Right kidney (tissue), 1 donor: ENCODE results near the gene AMT.
"Not testable (repeated sequence)": the region's sequence is repeated elsewhere in the genome, so short reads cannot be mapped to it uniquely, and the experiment has no call there.

Source experiments
- DNase-seq: peaks from one replicate; pipeline ENCODE4 v3.0.0-alpha.2; 2016

The AMT gene

DNA sequence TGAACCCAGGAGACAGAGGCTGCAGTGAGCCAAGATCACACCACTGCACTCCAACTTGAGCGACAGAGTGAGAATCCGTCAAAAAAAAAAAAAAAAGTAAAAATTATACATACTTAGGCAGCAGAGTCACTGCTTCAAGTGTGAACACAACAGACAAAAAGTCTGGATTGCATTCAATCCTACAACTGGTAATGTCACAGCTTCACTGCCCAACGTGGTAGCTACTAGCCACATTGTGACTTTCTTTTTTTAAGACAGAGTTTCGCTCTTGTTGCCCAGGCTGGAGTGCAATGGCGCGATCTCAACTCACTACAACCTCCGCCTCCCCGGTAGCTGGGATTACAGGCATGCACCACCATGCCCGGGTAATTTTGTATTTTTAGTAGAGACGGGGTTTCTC, 31.0 kb downstream of the AMT start:
- DNase-seq, result not testable (repeated sequence)

DNA sequence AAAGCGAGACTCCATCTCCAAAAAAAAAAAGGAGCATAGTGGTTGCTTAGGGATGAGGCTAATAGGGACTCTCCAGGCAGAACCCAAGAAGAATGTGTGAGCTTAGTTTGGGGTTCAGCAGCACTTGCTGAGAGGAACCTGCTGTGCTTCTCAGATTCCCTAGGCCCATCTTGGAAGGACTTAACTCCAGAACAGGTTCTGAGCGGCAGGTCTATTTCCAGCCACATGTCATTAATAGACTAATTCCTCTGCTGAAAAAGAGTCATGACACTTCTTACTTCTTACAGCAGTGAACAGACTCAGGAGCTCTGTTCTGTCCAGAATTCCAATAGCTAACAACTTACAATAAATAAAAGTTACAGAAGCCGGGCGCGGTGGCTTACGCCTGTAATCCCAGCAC, 33.0 kb downstream of the AMT start:
- DNase-seq, result no peak

DNA sequence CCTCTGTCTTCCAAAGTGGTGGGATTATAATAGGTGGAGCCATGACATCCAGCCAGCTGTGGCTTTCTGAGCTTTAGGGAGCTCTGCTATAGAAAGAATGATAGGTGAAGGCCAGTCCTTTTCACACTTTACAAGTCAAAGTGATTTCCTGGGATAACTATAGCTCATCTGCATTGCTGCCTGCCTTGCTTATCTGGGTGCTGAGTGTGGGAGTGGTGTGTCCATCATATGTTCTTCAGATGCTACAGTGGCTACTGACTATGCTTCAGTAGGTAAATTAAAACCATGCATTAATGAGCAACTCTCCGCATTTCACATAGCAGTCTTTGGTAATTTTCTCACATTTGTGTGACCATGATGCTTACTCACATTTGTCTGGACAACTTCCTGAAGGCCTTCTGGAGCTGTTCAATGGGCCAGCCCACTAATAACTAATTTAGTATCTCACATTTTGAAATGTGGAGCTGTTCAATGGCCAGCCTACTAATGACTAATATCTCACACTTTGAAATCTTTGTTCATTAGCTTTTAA, 33.9 kb downstream of the AMT start:
- DNase-seq, result no peak

DNA sequence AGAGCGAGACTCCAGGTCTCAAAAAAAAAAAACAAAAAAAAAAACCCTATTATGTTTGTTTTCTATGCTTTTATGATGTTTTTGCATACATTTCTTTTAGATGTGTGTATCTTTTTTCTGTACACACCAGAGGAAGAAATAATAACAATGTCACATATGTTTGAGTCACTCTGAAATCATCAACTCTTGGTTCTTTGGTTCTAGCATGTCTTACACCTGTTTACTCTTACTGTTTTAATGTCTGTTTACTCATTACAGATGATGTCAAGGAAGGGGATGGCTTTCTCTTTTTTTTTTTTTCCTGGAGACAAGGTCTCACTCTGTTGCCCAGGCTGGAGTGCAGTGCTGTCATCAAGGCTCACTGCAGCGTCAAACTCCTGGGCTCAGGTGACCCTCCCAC, 34.6 kb downstream of the AMT start:
- DNase-seq, result no peak

DNA sequence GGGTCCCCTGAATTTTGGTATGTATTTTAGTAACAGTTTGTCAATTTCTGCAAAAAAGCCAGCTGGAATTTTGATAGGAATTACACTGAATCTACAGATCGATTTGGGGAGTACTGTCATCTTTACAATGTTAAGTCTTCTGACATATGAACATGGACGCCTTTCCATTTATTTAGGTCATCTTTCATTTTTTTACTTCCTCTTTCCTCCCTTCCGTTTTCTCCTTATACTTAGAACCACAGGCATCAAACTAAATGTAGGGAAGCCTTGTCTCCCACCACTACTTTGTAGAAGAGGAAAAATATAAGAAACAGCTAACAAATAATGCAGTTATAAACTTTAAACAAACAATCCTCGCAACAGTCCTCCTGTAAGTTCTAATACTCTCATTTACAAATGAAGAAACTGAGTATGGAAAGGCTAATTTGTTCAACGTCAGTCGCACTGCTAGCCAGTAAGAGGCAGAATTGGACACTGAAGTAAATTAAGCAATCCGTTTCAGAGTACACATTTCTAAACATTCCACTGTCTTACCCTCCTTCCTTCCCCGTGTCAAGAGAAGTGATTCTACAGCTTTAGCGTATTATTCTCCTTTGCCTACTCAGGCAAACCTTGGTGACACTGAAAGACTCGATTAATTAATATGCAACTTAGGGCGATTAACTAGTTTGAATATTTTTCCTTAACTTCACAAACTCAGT, 36.1 kb downstream of the AMT start:
- DNase-seq, result no peak

DNA sequence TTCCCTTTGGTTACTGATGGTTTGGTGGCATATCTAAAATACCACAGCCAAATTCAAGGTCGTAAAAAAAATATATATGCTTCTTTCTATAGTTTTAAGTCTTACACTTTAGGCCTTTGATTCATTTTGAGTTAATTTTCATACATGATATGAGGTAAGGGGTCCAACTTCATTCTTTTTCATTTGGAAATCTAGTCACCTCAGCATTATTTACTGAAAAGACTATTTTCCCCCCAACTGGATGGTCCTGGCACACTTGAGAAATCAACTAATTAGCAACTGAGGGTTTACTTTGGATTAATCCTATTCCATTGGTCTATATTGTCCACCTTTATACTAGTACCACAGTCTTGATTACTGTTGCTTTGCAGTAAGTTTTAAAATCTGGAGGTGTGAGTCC, 36.7 kb downstream of the AMT start:
- no peak for DNase-seq

DNA sequence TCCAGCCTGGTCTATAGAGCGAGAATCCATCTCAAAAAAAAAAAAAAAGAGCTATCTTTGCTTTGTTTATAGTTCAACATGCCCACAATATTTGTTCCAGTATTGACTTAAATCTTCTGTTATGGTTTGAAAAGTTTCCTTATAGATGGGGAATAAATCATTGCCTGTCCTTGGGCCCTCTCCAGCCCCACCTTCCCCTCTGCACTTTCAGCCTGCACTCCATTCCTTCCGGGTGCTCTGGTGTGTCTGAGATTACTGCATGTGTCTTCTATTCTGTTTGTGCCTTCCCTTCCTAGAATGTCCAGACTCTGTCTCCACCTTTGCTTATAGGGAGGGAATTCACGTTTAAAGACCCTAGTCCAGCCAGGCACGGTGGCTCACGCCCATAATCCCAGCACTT, 38.9 kb downstream of the AMT start:
- no peak for DNase-seq

DNA sequence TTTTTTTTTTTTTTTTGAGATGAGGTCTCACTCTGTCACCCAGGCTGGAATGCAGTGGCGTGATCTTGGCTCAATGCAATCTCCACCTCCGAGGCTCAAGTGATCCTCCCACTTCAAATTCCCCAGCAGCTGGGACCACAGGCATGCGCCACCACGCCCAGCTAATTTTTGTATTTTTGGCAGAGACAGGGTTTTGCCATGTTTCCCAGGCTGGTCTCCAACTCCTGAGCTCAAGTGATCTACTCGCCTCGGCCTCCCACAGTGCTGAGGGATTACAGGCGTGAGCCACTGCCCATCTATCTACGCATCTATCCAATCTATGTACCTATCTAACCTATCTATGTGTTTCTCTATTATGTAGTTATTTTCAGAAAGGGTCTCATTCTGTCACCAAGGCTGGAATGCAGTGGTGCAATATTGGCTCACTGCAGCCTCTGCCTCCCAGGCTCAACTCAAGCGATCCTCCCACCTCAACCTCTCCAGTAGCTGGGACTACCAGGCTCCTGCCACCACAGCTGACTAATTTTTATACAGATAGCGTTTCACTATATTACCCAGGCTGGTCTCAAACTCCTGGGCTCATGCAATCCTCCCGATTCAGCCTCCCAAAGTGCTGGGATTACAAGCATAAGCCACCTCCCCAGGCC, 43.9 kb downstream of the AMT start:
- DNase-seq, result no peak

DNA sequence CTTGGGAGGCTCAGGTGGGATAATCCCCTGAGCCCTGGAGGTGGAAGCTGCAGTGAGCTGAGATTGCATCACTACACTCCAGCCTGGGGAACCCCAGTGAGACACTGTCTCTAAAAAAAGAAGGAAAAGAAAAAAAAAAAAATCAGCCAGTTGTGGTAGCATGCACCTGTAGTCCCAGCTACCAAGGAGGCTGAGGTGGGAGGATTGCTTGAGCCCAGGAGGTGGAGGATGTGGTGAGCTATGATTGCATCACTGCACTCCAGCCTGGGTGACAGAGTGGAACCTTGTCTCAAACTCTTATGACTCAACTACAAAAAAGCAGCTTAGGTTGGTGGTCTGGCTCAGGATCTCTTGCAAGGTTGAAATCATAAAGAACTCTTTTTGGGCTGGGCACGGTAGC, 44.8 kb downstream of the AMT start:
- DNase-seq, result no peak

DNA sequence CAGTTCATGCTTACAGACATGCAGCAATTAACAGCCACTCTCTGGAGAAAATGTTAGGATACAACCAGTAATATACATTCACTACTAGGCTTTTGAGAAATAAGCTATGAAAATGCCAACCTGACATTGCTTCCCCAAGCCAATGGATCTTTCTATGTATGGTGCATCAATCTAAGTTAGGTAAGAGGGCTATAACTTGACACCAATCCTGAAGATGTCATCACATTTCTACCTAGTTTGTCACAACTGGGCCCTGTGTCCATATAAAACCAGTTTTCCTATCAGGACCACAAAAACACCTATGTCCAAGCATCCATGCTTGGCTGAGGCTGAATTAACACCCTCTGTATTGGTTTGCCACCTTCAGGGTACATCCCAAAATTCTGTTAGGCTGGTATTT, 50.3 kb downstream of the AMT start:
- no peak for DNase-seq

DNA sequence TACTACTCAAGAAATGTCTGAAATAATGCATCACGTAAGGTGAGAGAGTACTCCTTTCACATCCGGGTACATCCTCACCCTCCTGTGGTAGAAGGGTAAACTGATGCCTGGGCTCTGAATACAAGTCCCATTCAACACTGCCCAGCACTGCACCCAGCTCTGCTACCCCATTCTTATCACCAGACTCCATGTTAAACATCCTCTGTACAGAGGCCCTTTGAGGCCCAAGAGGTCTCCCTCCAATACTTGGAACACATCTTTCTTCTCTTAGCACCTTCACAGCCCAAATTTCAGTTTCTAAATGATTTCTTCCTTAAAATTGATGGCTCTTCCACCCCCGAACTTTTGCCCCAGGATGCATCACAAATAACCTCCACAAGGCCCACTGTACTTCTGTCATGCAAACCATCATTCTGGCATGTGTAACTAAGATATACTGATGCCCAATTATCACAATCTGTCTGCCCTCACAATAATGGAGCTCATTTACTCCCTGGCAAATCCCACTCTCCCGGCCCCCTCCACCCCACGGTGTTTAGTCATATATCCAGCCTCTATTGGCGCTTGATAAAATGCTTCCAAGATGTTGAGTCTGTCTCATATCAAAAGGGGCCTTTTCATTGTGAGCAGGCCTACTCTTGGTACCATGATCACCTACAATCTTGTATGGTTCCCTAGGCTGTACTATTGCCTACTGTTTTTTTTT, 51.5 kb downstream of the AMT start:
- DNase-seq, result no peak
